ENCODE measurements around the gene DNM2. TPM values are rescaled to one million over a fixed set of nuclear protein-coding genes. Genes with fewer than 3 reads are reported as not detected.

The DNM2 gene
- total and polyA plus RNA-seq, 8 donors: 77.8 to 541 (median 277) TPM

GRCh38 chr19:10819124-10820060 lies 101.5 kb downstream of the DNM2 start:
- Histone ChIP-seq H3K4me1 (peaks cover 0 to 26% (median 7%) of the 10 kb centered on the region in 4 donors), H3K27me3 (no peaks in the 10 kb centered on the region), H3K27ac (peak overlapping the region in 3 of 5 donors; percentile 74 to 86 (median 83)), H3K36me3 (peaks cover 72 to 100% (median 100%) of the 10 kb centered on the region in 4 donors), H3K4me3 (no peak overlapping the region), H3K9me3 (no peaks in the 10 kb centered on the region)
- TF ChIP-seq EP300 (IDR thresholded peaks at IDR 0.05) (no peak), POLR2A (IDR thresholded peaks at IDR 0.05) (no peak), CTCF (IDR thresholded peaks at IDR 0.05) (no peak), POLR2AphosphoS5 (IDR thresholded peaks at IDR 0.05) (no peak)
- intact Hi-C loops (cut with DNase I; ENCODE audit: low total_unique reads): no loop called here
- peak in 1 of 2 donors; percentile 50 for DNase-seq
- WGBS, 5 donors: 89 to 95% (median 91%) methylated on average over 27 of the region's 27 CpGs

GRCh38 chr19:10820173-10820572 lies 102.3 kb downstream of the DNM2 start:
- Histone ChIP-seq H3K9me3 (no peaks in the 10 kb centered on the region), H3K4me3 (no peak overlapping the region), H3K27me3 (no peaks in the 10 kb centered on the region), H3K27ac (no peak overlapping the region), H3K4me1 (peaks cover 0 to 20% (median 7%) of the 10 kb centered on the region in 4 donors), H3K36me3 (peaks cover 72 to 100% (median 100%) of the 10 kb centered on the region in 4 donors)
- intact Hi-C loops (cut with DNase I; ENCODE audit: low total_unique reads): no loop called here
- 89 to 93% (median 90%) methylated on average over 6 to 7 of the region's 7 CpGs for WGBS, 5 donors
- no peak for TF ChIP-seq POLR2A (IDR thresholded peaks at IDR 0.05)
- peak in 1 of 7 experiments; percentile 6 for TF ChIP-seq CTCF (IDR thresholded peaks at IDR 0.05)
- DNase-seq: no peak

GRCh38 chr19:10823690-10824089 lies 105.8 kb downstream of the DNM2 start:
- 92 to 98% (median 95%) methylated on average over 9 to 12 of the region's 12 CpGs for WGBS, 5 donors
- no peak for DNase-seq
- no peak for TF ChIP-seq CTCF (IDR thresholded peaks at IDR 0.05)
- no peak for TF ChIP-seq POLR2A (IDR thresholded peaks at IDR 0.05)
- TF ChIP-seq EP300 (IDR thresholded peaks at IDR 0.05): no peak
- no peak for TF ChIP-seq POLR2AphosphoS5 (IDR thresholded peaks at IDR 0.05)
- H3K9me3 ChIP-seq: no peaks in the 10 kb centered on the region
- peaks cover 0 to 2% (median 0%) of the 10 kb centered on the region in 4 donors for H3K4me1 ChIP-seq
- H3K36me3 ChIP-seq: peaks cover 91 to 100% (median 100%) of the 10 kb centered on the region in 4 donors
- no peak overlapping the region for H3K27ac ChIP-seq
- H3K4me3 ChIP-seq: no peak overlapping the region
- intact Hi-C loops (cut with DNase I; ENCODE audit: low total_unique reads): no loop called here
- no peaks in the 10 kb centered on the region for H3K27me3 ChIP-seq

- TF ChIP-seq CTCF (IDR thresholded peaks at IDR 0.05) (no peak), POLR2A (IDR thresholded peaks at IDR 0.05) (no peak), POLR2AphosphoS5 (IDR thresholded peaks at IDR 0.05) (no peak)
- Histone ChIP-seq H3K36me3 (peaks cover 90 to 100% (median 100%) of the 10 kb centered on the region in 4 donors), H3K27ac (no peak overlapping the region), H3K4me3 (no peak overlapping the region), H3K4me1 (no peaks in the 10 kb centered on the region), H3K27me3 (no peaks in the 10 kb centered on the region), H3K9me3 (no peaks in the 10 kb centered on the region)
- DNase-seq: no peak
- intact Hi-C loops (cut with DNase I; ENCODE audit: low total_unique reads): no loop called here
- WGBS, 5 donors: 85 to 94% (median 90%) methylated on average over 7 of the region's 7 CpGs
Measured at GRCh38 chr19:10826231-10826630, 108.4 kb downstream of the DNM2 start.
